Tibial artery (tissue), 4 donors: ENCODE data around the gene MT1A.
"Not testable (repeated sequence)": the region's sequence is repeated elsewhere in the genome, so short reads cannot be mapped to it uniquely, and the experiment has no call there.

Source experiments
- DNase-seq, 2 donors: peaks; one replicate each; pipeline ENCODE4 v3.0.0-alpha.2; 2019
- H3K27ac ChIP-seq, 2 donors: fragments of 200-600 bp; sonication (generic) in 1 of 2; 1 replicate in 1 of 2; 2 replicates in 1 of 2; pipeline ENCODE4 v1.5.1; 2018 to 2019; ENCODE audit warnings: mild to moderate bottlenecking in 1 of 2
- H3K27me3 ChIP-seq, 2 donors: fragments of 200-600 bp; sonication (generic) in 1 of 2; one replicate each; pipeline versions ENCODE4 v1.5.1 to v1.6.0; 2016 to 2019
- H3K36me3 ChIP-seq, 3 donors: fragments of 200-600 bp; sonication (generic) in 2 of 3; one replicate each; pipeline ENCODE4 v1.5.1; 2016 to 2019; ENCODE audit warnings: mild to moderate bottlenecking in 2 of 3
- H3K4me1 ChIP-seq, 4 donors: fragments of 200-600 bp; sonication (generic) in 2 of 4; 1 replicate in 3 of 4; 2 replicates in 1 of 4; pipeline ENCODE4 v1.5.1; 2016 to 2019
- H3K4me3 ChIP-seq, 2 donors: fragments of 200-600 bp; sonication (generic) in 1 of 2; 1 replicate in 1 of 2; 2 replicates in 1 of 2; pipeline ENCODE4 v1.5.1; 2018 to 2019; ENCODE audit warnings: mild to moderate bottlenecking in 2 of 2
- H3K9me3 ChIP-seq, 3 donors: fragments of 200-600 bp; sonication (generic) in 1 of 3; one replicate each; pipeline ENCODE4 v1.5.1; 2016 to 2019
- intact Hi-C: fragments of 100-400 bp; cut with DNase I; formaldehyde crosslinking; loops from one replicate; pipeline ENCODE4 v1.15.0; 2023; ENCODE audit warnings: low total_unique reads
- TF ChIP-seq, protein P1 (sequence below), 2 experiments: fragments of 200-600 bp in 1 of 2; fragments of 450-650 bp in 1 of 2; IDR thresholded peaks; one replicate each; pipeline ENCODE4 v1.5.1; 2017 to 2019; ENCODE audit warnings: antibody characterized with exemption in 2 of 2, mild to moderate bottlenecking in 1 of 2, moderate library complexity in 1 of 2

Gene MT1A

GRCh38 chr16:56673921-56674320 is 35.5 kb downstream of the MT1A start:
- Histone ChIP-seq H3K4me1 (peaks cover 0 to 21% (median 14%) of the 10 kb centered on the region in 4 donors), H3K4me3 (no peak overlapping the region), H3K27me3 (peaks cover 3 to 63% of the 10 kb centered on the region in 2 donors), H3K27ac (no peak overlapping the region), H3K36me3 (no peaks in the 10 kb centered on the region), H3K9me3 (no peaks in the 10 kb centered on the region)
- intact Hi-C loops: no loop called here
- DNase-seq: no peak
- TF ChIP-seq, protein P1, sequence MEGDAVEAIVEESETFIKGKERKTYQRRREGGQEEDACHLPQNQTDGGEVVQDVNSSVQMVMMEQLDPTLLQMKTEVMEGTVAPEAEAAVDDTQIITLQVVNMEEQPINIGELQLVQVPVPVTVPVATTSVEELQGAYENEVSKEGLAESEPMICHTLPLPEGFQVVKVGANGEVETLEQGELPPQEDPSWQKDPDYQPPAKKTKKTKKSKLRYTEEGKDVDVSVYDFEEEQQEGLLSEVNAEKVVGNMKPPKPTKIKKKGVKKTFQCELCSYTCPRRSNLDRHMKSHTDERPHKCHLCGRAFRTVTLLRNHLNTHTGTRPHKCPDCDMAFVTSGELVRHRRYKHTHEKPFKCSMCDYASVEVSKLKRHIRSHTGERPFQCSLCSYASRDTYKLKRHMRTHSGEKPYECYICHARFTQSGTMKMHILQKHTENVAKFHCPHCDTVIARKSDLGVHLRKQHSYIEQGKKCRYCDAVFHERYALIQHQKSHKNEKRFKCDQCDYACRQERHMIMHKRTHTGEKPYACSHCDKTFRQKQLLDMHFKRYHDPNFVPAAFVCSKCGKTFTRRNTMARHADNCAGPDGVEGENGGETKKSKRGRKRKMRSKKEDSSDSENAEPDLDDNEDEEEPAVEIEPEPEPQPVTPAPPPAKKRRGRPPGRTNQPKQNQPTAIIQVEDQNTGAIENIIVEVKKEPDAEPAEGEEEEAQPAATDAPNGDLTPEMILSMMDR (IDR thresholded peaks at IDR 0.05): peak; percentile 62 to 73

GRCh38 chr16:56674570-56674969 is 36.1 kb downstream of the MT1A start:
- H3K4me3 ChIP-seq, H3K36me3 ChIP-seq, H3K27ac ChIP-seq, H3K9me3 ChIP-seq, DNase-seq, intact Hi-C loops: not testable (repeated sequence)
- H3K4me1 ChIP-seq: peaks cover 0 to 15% (median 10%) of the 10 kb centered on the region in 4 donors
- H3K27me3 ChIP-seq: peaks cover 0 to 56% of the 10 kb centered on the region in 2 donors

GRCh38 chr16:56675685-56676210 is 37.3 kb downstream of the MT1A start:
- H3K36me3 ChIP-seq: no peaks in the 10 kb centered on the region
- H3K4me3 ChIP-seq: peak overlapping the region in 1 of 2 donors; percentile 3
- peaks cover 0 to 10% (median 9%) of the 10 kb centered on the region in 4 donors for H3K4me1 ChIP-seq
- DNase-seq: no peak
- intact Hi-C loops: no loop called here
- H3K9me3 ChIP-seq: no peaks in the 10 kb centered on the region
- H3K27ac ChIP-seq: no peak overlapping the region
- TF ChIP-seq, protein P1 (IDR thresholded peaks at IDR 0.05): no peak
- peaks cover 0 to 44% of the 10 kb centered on the region in 2 donors for H3K27me3 ChIP-seq

DNA sequence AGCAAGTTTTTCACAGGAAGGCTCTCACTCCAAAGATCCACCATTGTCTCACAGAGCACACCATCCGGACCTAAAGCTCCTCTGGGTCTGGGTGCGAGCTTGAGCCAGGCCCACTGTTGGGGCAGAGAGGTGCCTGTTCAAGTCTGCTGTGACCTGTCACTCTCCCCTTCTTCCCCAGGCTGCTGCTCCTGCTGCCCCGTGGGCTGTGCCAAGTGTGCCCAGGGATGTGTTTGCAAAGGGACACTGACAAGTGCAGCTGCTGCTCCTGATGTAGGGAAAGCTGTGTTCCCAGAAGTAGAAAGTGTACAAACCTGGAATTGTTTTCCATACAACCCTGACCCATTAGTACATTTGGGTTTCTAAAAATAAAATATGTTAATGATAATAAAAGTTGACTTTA is 39.0 kb downstream of the MT1A start:
- Histone ChIP-seq H3K4me1 (peaks cover 0 to 18% (median 9%) of the 10 kb centered on the region in 4 donors), H3K27ac (no peak overlapping the region), H3K9me3 (no peaks in the 10 kb centered on the region), H3K4me3 (no peak overlapping the region), H3K36me3 (no peaks in the 10 kb centered on the region), H3K27me3 (peaks cover 0 to 32% of the 10 kb centered on the region in 2 donors)
- TF ChIP-seq, protein P1 (IDR thresholded peaks at IDR 0.05): no peak
- intact Hi-C loops: no loop called here
- no peak for DNase-seq

- DNase-seq: peak in 1 of 2 donors; percentile 44
- H3K27ac ChIP-seq: no peak overlapping the region
- intact Hi-C loops: no loop called here
- peaks cover 0 to 29% (median 8%) of the 10 kb centered on the region in 4 donors for H3K4me1 ChIP-seq
- no peaks in the 10 kb centered on the region for H3K9me3 ChIP-seq
- peaks cover 0 to 20% of the 10 kb centered on the region in 2 donors for H3K27me3 ChIP-seq
- TF ChIP-seq, protein P1 (IDR thresholded peaks at IDR 0.05): no peak
- no peak overlapping the region for H3K4me3 ChIP-seq
- peaks cover 6 to 7% (median 6%) of the 10 kb centered on the region in 3 donors for H3K36me3 ChIP-seq
These were observed 40.7 kb downstream of the MT1A start for GRCh38 chr16:56679078-56679730.

DNA sequence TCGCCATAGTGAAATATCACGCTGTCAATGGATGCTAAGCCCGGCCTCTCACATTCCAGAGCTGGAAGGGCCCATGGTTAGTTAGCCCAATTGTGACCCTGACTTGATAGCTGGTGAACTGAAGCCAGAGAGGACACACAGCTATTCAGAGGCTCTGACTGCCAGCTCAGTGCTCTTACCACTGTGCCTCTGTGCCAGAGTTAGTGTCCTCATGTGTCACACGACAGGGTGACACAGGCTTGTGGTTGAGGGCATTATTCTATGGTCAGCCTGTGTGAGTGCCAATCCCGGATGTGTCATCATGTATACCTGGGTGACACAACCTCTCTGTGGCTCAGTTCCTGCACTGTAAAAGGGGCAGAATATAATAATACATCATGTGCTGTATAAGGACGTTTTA is 41.4 kb downstream of the MT1A start:
- DNase-seq: peak in 1 of 2 donors; percentile 27
- H3K36me3 ChIP-seq: peaks cover 6 to 10% (median 8%) of the 10 kb centered on the region in 3 donors
- intact Hi-C loops: loop anchor here (5.0 kb wide), 1 partner anchor 73 kb away; the partner anchor contains the start of gene MT2A
- no peak overlapping the region for H3K27ac ChIP-seq
- TF ChIP-seq, protein P1 (IDR thresholded peaks at IDR 0.05): no peak
- H3K4me3 ChIP-seq: no peak overlapping the region
- peaks cover 0 to 36% (median 11%) of the 10 kb centered on the region in 4 donors for H3K4me1 ChIP-seq
- H3K9me3 ChIP-seq: no peaks in the 10 kb centered on the region
- peaks cover 0 to 17% of the 10 kb centered on the region in 2 donors for H3K27me3 ChIP-seq
